SK-N-SH (cell line): Measurements from ENCODE around the gene AUTS2.

Source experiments
- FOXM1 ChIP-seq: IDR thresholded peaks from 2 replicates; pipeline ENCODE4 v1.4.0; 2012; ENCODE audit warnings: low read depth, mild to moderate bottlenecking
- GABPA ChIP-seq: IDR thresholded peaks from 2 replicates; pipeline ENCODE4 v1.4.0; 2012; ENCODE audit warnings: low read depth, mild to moderate bottlenecking
- NFIC ChIP-seq: IDR thresholded peaks from 2 replicates; pipeline ENCODE4 v1.4.0; 2012; ENCODE audit warnings: borderline replicate concordance
- RAD21 ChIP-seq: IDR thresholded peaks from 2 replicates; pipeline ENCODE4 v1.6.1; 2012; ENCODE audit warnings: mild to moderate bottlenecking, low read length
- RCOR1 ChIP-seq: fragments of 150-350 bp; IDR thresholded peaks from 2 replicates; pipeline ENCODE4 v1.6.1; 2017; ENCODE audit warnings: antibody characterized with exemption, low read length
- TF ChIP-seq, protein P1 (sequence below): fragments of 200-600 bp; sonication (generic); IDR thresholded peaks from 2 replicates; pipeline ENCODE4 v1.6.1; 2017; ENCODE audit warnings: antibody characterized with exemption, mild to moderate bottlenecking, moderate library complexity
- TF ChIP-seq, protein P2 (sequence below): IDR thresholded peaks from 2 replicates; pipeline ENCODE4; 2012
- TF ChIP-seq, protein P3 (sequence below): IDR thresholded peaks from 2 replicates; pipeline ENCODE4 v1.6.1; 2012; ENCODE audit warnings: mild to moderate bottlenecking, low read depth, low read length, moderate library complexity
- TF ChIP-seq, protein P4 (sequence below): IDR thresholded peaks from 2 replicates; pipeline ENCODE4 v1.4.0; 2012; ENCODE audit warnings: low read depth, borderline replicate concordance

DNA sequence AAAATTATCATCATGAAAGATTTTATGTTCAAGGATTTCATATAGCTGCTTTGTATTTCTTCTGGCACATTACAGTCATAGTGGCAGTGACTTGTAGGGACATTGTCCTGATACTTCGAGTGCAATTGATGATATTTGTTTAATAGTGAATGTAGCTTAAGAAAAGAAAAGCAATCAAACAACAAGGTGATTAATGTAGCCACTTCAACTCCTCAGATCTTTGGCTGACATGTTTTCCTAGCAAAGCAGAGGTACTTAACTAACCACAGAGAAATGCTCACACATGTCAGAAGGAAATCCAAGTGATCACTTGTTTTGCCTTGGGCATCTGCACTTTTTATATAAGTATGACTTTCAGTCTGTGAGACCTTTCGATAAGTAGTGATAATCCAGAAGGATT, 470.3 kb downstream of the AUTS2 start:
- TF ChIP-seq, protein P1, sequence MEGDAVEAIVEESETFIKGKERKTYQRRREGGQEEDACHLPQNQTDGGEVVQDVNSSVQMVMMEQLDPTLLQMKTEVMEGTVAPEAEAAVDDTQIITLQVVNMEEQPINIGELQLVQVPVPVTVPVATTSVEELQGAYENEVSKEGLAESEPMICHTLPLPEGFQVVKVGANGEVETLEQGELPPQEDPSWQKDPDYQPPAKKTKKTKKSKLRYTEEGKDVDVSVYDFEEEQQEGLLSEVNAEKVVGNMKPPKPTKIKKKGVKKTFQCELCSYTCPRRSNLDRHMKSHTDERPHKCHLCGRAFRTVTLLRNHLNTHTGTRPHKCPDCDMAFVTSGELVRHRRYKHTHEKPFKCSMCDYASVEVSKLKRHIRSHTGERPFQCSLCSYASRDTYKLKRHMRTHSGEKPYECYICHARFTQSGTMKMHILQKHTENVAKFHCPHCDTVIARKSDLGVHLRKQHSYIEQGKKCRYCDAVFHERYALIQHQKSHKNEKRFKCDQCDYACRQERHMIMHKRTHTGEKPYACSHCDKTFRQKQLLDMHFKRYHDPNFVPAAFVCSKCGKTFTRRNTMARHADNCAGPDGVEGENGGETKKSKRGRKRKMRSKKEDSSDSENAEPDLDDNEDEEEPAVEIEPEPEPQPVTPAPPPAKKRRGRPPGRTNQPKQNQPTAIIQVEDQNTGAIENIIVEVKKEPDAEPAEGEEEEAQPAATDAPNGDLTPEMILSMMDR: no peak
- TF ChIP-seq NFIC (no peak), RAD21 (no peak), GABPA (no peak), RCOR1 (no peak), FOXM1 (no peak)
- TF ChIP-seq, protein P2, sequence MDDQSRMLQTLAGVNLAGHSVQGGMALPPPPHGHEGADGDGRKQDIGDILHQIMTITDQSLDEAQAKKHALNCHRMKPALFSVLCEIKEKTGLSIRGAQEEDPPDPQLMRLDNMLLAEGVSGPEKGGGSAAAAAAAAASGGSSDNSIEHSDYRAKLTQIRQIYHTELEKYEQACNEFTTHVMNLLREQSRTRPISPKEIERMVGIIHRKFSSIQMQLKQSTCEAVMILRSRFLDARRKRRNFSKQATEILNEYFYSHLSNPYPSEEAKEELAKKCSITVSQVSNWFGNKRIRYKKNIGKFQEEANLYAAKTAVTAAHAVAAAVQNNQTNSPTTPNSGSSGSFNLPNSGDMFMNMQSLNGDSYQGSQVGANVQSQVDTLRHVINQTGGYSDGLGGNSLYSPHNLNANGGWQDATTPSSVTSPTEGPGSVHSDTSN: no peak
- TF ChIP-seq, protein P3, sequence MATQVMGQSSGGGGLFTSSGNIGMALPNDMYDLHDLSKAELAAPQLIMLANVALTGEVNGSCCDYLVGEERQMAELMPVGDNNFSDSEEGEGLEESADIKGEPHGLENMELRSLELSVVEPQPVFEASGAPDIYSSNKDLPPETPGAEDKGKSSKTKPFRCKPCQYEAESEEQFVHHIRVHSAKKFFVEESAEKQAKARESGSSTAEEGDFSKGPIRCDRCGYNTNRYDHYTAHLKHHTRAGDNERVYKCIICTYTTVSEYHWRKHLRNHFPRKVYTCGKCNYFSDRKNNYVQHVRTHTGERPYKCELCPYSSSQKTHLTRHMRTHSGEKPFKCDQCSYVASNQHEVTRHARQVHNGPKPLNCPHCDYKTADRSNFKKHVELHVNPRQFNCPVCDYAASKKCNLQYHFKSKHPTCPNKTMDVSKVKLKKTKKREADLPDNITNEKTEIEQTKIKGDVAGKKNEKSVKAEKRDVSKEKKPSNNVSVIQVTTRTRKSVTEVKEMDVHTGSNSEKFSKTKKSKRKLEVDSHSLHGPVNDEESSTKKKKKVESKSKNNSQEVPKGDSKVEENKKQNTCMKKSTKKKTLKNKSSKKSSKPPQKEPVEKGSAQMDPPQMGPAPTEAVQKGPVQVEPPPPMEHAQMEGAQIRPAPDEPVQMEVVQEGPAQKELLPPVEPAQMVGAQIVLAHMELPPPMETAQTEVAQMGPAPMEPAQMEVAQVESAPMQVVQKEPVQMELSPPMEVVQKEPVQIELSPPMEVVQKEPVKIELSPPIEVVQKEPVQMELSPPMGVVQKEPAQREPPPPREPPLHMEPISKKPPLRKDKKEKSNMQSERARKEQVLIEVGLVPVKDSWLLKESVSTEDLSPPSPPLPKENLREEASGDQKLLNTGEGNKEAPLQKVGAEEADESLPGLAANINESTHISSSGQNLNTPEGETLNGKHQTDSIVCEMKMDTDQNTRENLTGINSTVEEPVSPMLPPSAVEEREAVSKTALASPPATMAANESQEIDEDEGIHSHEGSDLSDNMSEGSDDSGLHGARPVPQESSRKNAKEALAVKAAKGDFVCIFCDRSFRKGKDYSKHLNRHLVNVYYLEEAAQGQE: no peak
- TF ChIP-seq, protein P4, sequence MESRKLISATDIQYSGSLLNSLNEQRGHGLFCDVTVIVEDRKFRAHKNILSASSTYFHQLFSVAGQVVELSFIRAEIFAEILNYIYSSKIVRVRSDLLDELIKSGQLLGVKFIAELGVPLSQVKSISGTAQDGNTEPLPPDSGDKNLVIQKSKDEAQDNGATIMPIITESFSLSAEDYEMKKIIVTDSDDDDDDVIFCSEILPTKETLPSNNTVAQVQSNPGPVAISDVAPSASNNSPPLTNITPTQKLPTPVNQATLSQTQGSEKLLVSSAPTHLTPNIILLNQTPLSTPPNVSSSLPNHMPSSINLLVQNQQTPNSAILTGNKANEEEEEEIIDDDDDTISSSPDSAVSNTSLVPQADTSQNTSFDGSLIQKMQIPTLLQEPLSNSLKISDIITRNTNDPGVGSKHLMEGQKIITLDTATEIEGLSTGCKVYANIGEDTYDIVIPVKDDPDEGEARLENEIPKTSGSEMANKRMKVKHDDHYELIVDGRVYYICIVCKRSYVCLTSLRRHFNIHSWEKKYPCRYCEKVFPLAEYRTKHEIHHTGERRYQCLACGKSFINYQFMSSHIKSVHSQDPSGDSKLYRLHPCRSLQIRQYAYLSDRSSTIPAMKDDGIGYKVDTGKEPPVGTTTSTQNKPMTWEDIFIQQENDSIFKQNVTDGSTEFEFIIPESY: no peak
